Esophagus muscularis mucosa (tissue), 4 donors: ENCODE results near the gene ELP2.

ENCODE experiments used
- CTCF ChIP-seq, 3 experiments: fragments of 200-600 bp in 2 of 3; fragments of 450-650 bp in 1 of 3; sonication (generic) in 2 of 3; IDR thresholded peaks; one replicate each; pipeline ENCODE4 v1.5.1; 2017 to 2019; ENCODE audit warnings: antibody characterized with exemption in 3 of 3, mild to moderate bottlenecking in 2 of 3, moderate library complexity in 1 of 3
- EP300 ChIP-seq: sonication (generic); formaldehyde crosslinking; IDR thresholded peaks from one replicate; pipeline ENCODE4 v1.6.1; 2017; ENCODE audit warnings: antibody characterized with exemption
- POLR2A ChIP-seq: fragments of 450-650 bp; IDR thresholded peaks from one replicate; pipeline ENCODE4 v1.6.1; 2017; ENCODE audit warnings: antibody characterized with exemption, moderate library complexity, mild to moderate bottlenecking, low read depth

GRCh38 chr18:36188916-36189315 lies 59.2 kb downstream of the ELP2 start:
- TF ChIP-seq CTCF (IDR thresholded peaks at IDR 0.05) (no peak), EP300 (no peak), POLR2A (no peak)
